GM23338 (cell line): ENCODE results near the gene LMO7.

Experiments
- CREB1 ChIP-seq: fragments of 250-450 bp; sonication (Bioruptor Pico); IDR thresholded peaks from 2 replicates; pipeline ENCODE4 v1.5.0; 2020; ENCODE audit warnings: low read depth, mild to moderate bottlenecking, moderate library complexity
- CTCF ChIP-seq, 2 experiments: fragments of 200-600 bp in 1 of 2; sonication (generic) in 1 of 2; conservative IDR thresholded peaks; 2 replicates each; pipeline versions ENCODE4 v1.5.1 to v1.6.1; 2016 to 2017; ENCODE audit warnings: antibody characterized with exemption in 2 of 2, low read depth in 2 of 2, mild to moderate bottlenecking in 2 of 2, moderate library complexity in 1 of 2
- ETS1 ChIP-seq: IDR thresholded peaks from 2 replicates; pipeline ENCODE4 v1.6.1; 2016; ENCODE audit warnings: antibody characterized with exemption
- EZH2phosphoT487 ChIP-seq: fragments of 200-600 bp; sonication (generic); IDR thresholded peaks from one replicate; pipeline ENCODE4 v1.8.1; 2018; ENCODE audit warnings: antibody characterized with exemption; ENCODE audit not compliant: unreplicated experiment
- JUNB ChIP-seq: IDR thresholded peaks from one replicate; pipeline ENCODE4 v1.6.1; 2016; ENCODE audit warnings: antibody characterized with exemption; ENCODE audit not compliant: unreplicated experiment
- POLR2AphosphoS5 ChIP-seq: IDR thresholded peaks from 2 replicates; pipeline ENCODE4 v1.6.1; 2016; ENCODE audit warnings: antibody characterized with exemption, low read depth

GRCh38 chr13:75691183-75691582 lies 55.1 kb downstream of the LMO7 start:
- TF ChIP-seq CTCF (conservative IDR thresholded peaks at IDR 0.05; ENCODE audit: low read depth in 2 of 2) (no peak), POLR2AphosphoS5 (no peak), JUNB (no peak), EZH2phosphoT487 (no peak), CREB1 (CRISPR knock-in tag) (no peak), ETS1 (no peak)
